GM12878 (cell line): ENCODE results near the gene ZMIZ1. TPM values are rescaled to one million over a fixed set of nuclear protein-coding genes. Genes with fewer than 3 reads are reported as not detected.
A peak's percentile ranks its signal among the peaks of the same experiment; 100 is the strongest.

Source experiments
- ATAC-seq: fragments of 200-7000 bp; cut with Tn5 transposase; 3 replicates; pipeline ENCODE4 v1.9.1; 2020; ENCODE audit warnings: mild to moderate bottlenecking, moderate library complexity
- BruUV-seq: library from RNA; stranded (reverse); fragments of 400-500 nt; replicated peaks from 2 replicates; lab custom pipeline; 2021; lab: Mats Ljungman, UMichigan
- CTCF ChIA-PET: fragments of 300-600 bp; sonication (Branson Sonifier 250); formaldehyde crosslinking; extraction: SDS; loops from one replicate; lab custom pipeline; 2021; ENCODE audit warnings: inconsistent platforms; lab: Yijun Ruan, JAX
- POLR2A ChIA-PET: fragments of 350-600 bp; formaldehyde crosslinking; extraction: SDS; loops from one replicate; lab custom pipeline; 2021; ENCODE audit warnings: inconsistent platforms; lab: Charles Lee
- RAD21 ChIA-PET: fragments of 300-600 bp; sonication (Branson Sonifier 250); formaldehyde crosslinking; loops from one replicate; lab custom pipeline; 2023; ENCODE audit warnings: antibody characterized with exemption; ENCODE audit not compliant: unreplicated experiment; lab: Charles Lee
- SMC1A ChIA-PET: fragments of 300-600 bp; sonication (Branson Sonifier 250); formaldehyde crosslinking; loops from one replicate; lab custom pipeline; 2023; ENCODE audit not compliant: unreplicated experiment, uncharacterized antibody; lab: Charles Lee
- DNase-seq: peaks from one replicate; pipeline ENCODE4 v3.0.0-alpha.2; 2011; ENCODE audit warnings: low read depth, low spot score
- FAIRE-seq: peaks from 3 replicates; lab custom pipeline; 2011; peaks lifted over from hg19 to GRCh38; lab: Jason Lieb, UNC
- H2AFZ ChIP-seq: 2 replicates; pipeline ENCODE4 v1.6.0; 2011; ENCODE audit warnings: low read depth, low read length, control low read depth; ENCODE audit not compliant: control insufficient read depth
- H3K27ac ChIP-seq: 2 replicates; pipeline ENCODE4 v1.5.1; 2011; ENCODE audit warnings: control low read depth; ENCODE audit not compliant: control insufficient read depth, insufficient read depth
- H3K27me3 ChIP-seq, 2 experiments: replicated peaks in 1 of 2; 2 replicates each; pipeline versions ENCODE4 v1.6.0 to v1.6.1; 2011; ENCODE audit warnings: low read length in 1 of 2; ENCODE audit not compliant: control insufficient read depth in 2 of 2, insufficient read depth in 2 of 2
- H3K36me3 ChIP-seq, 2 experiments: 2 replicates each; pipeline ENCODE4 v1.5.1; 2011; ENCODE audit warnings: low read length in 1 of 2; ENCODE audit not compliant: control insufficient read depth in 2 of 2, insufficient read depth in 2 of 2
- H3K4me1 ChIP-seq: 2 replicates; pipeline ENCODE4 v1.6.1; 2011; ENCODE audit warnings: mild to moderate bottlenecking, low read length, moderate library complexity, mixed read lengths; ENCODE audit not compliant: control insufficient read depth, insufficient read depth
- H3K4me2 ChIP-seq: 2 replicates; pipeline ENCODE4 v1.6.0; 2011; ENCODE audit warnings: control low read depth; ENCODE audit not compliant: control insufficient read depth, insufficient read depth
- H3K4me3 ChIP-seq: fragments of 200-600 bp; sonication (generic); 2 replicates; pipeline ENCODE4 v1.5.1; 2016
- H3K79me2 ChIP-seq: 2 replicates; pipeline ENCODE4 v1.6.0; 2011; ENCODE audit warnings: low read length; ENCODE audit not compliant: control insufficient read depth, insufficient read depth
- H3K9ac ChIP-seq: 2 replicates; pipeline ENCODE4 v1.8.0; 2011; ENCODE audit warnings: low read length, control low read depth, mixed read lengths; ENCODE audit not compliant: control insufficient read depth, insufficient read depth
- H3K9me3 ChIP-seq: replicated peaks from 3 replicates; pipeline ENCODE4 v1.5.1; 2011; ENCODE audit warnings: mild to moderate bottlenecking, low read length; ENCODE audit not compliant: control insufficient read depth, insufficient read depth
- H4K20me1 ChIP-seq: 2 replicates; pipeline ENCODE4 v1.6.0; 2011; ENCODE audit not compliant: control insufficient read depth, insufficient read depth
- ATF7 ChIP-seq: fragments of 450-650 bp; IDR thresholded peaks from 2 replicates; pipeline ENCODE4 v1.6.1; 2016; ENCODE audit warnings: low read depth, mild to moderate bottlenecking
- POLR2A ChIP-seq: IDR thresholded peaks from 2 replicates; pipeline ENCODE4 v1.6.1; 2011; ENCODE audit warnings: low read depth, mild to moderate bottlenecking, low read length
- POLR2AphosphoS5 ChIP-seq: IDR thresholded peaks from 2 replicates; pipeline ENCODE4 v1.6.1; 2011; ENCODE audit warnings: mild to moderate bottlenecking, low read length, inconsistent platforms
- POU2F2 ChIP-seq: IDR thresholded peaks from 3 replicates; pipeline ENCODE4 v1.6.1; 2011; ENCODE audit warnings: low read depth, mild to moderate bottlenecking, low read length, borderline replicate concordance
- WGBS: methylation state at CpG from one replicate; pipeline ENCODE4 v1.1.6; 2016; ENCODE audit warnings: low lambda C conversion rate; ENCODE audit not compliant: insufficient replicate concordance, insufficient coverage; ENCODE audit errors: missing lambda C conversion rate; 5-methylcytosine and 5-hydroxymethylcytosine counted together
- in situ Hi-C: fragments of 300-500 bp; cut with MboI; formaldehyde crosslinking; loops from 9 replicates; pipeline ENCODE4 v1.14.3; 2018; ENCODE audit warnings: mixed read lengths
- intact Hi-C: fragments of 100-400 bp; cut with micrococcal nuclease; formaldehyde crosslinking; loops from one replicate; pipeline ENCODE4 v1.14.2; 2022; ENCODE audit not compliant: unreplicated experiment
- polyA plus RNA-seq, 11 experiments: library from polyadenylated mRNA; depleted of rRNA in 4 of 11; unstranded in 6 of 11; stranded (reverse) in 5 of 11; fragments of >200 nt; fragmentation: Nextera tagmentation in 4 of 11; fragmentation: Illumina TruSeq in 1 of 11; extraction: Ambion mirVana in 4 of 11; extraction: Trizol in 1 of 11; gene quantifications; 1 replicate in 1 of 11; 2 replicates in 10 of 11; pipeline versions ENCODE4 v1.2.1 to v1.2.3, GENCODE V29; 2011 to 2016; ENCODE audit warnings: inconsistent platforms in 2 of 11, missing spikeins in 2 of 11, low read depth in 1 of 11
- total RNA-seq, 4 experiments: library from RNA; depleted of rRNA in 3 of 4; stranded (reverse); fragments of >200 nt in 3 of 4; fragmentation: Illumina TruSeq in 1 of 4; extraction: Trizol in 1 of 4; gene quantifications; 2 replicates each; pipeline versions ENCODE4 v1.2.1 to v1.2.3, GENCODE V29; 2013 to 2021
- TF ChIP-seq, protein P1 (sequence below): fragments of 450-650 bp; formaldehyde crosslinking; IDR thresholded peaks from 2 replicates; pipeline ENCODE4 v1.5.0; 2022; ENCODE audit warnings: mild to moderate bottlenecking, missing genetic modification characterization

ZMIZ1 gene
- total and polyA plus RNA-seq, 10 of the 15 experiments (the other 5 are each of a cell fraction or from before 2014, with no cell fraction given) = 3.1 to 82.3 (median 14.9) TPM

DNA sequence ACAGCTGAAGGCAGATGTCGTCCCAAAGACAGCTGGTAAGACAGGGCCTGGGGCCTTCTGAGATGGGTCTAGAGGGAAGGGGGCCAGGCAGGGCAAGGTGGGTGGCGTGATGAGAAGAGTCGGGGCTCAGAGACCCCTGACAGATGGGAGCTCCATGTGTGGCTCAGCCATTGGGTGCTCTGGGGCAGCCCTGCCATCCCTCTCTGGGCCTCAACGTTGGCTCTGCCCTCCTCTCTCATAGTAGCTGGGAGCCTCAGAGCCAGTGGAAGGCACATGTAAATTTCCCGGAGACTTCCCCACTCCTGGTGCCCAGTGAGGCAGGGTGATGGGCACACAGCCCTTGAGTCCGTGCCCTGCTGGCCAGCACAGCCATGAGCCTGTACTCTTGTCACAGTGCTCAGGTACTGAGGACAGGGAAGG lies 280.3 kb downstream of the ZMIZ1 start:
- WGBS = 62% methylated on average over 6 of the region's 6 CpGs
- ChIA-PET CTCF (interaction anchor here (0.6 to 5.4 kb wide), 9 partner anchors 10 to 103 kb away, joined by 3 to 27 read pairs (median 6); no protein-coding TSS in a partner anchor), RAD21 (interaction anchor here (1.0 to 4.6 kb wide), 5 partner anchors 18 to 107 kb away, joined by 3 to 36 read pairs (median 9); no protein-coding TSS in a partner anchor), SMC1A (interaction anchor here (0.8 to 3.2 kb wide), 10 partner anchors 14 to 104 kb away, joined by 3 to 10 read pairs (median 4); no protein-coding TSS in a partner anchor), POLR2A (interaction anchor here (0.6 to 2.2 kb wide), 4 partner anchors 18 to 118 kb away, joined by 5 to 13 read pairs (median 7); no protein-coding TSS in a partner anchor)
- in situ Hi-C loops (no loop called here), intact Hi-C loops (loop anchor here (2.0 kb wide), 1 partner anchor 106 kb away; no protein-coding TSS in a partner anchor)
- peak overlapping the region; percentile 96 for H3K9ac ChIP-seq
- H3K4me2 ChIP-seq = peak overlapping the region; percentile 95
- H3K4me1 ChIP-seq = peaks cover 17% of the 10 kb centered on the region
- H3K4me3 ChIP-seq = peak overlapping the region; percentile 84
- H3K9me3 ChIP-seq = no peaks in the 10 kb centered on the region
- H3K36me3 ChIP-seq = peaks cover 30 to 40% of the 10 kb centered on the region in 2 experiments
- FAIRE-seq = no peak
- no peak for ATAC-seq
- no peak for DNase-seq
- TF ChIP-seq, protein P1, sequence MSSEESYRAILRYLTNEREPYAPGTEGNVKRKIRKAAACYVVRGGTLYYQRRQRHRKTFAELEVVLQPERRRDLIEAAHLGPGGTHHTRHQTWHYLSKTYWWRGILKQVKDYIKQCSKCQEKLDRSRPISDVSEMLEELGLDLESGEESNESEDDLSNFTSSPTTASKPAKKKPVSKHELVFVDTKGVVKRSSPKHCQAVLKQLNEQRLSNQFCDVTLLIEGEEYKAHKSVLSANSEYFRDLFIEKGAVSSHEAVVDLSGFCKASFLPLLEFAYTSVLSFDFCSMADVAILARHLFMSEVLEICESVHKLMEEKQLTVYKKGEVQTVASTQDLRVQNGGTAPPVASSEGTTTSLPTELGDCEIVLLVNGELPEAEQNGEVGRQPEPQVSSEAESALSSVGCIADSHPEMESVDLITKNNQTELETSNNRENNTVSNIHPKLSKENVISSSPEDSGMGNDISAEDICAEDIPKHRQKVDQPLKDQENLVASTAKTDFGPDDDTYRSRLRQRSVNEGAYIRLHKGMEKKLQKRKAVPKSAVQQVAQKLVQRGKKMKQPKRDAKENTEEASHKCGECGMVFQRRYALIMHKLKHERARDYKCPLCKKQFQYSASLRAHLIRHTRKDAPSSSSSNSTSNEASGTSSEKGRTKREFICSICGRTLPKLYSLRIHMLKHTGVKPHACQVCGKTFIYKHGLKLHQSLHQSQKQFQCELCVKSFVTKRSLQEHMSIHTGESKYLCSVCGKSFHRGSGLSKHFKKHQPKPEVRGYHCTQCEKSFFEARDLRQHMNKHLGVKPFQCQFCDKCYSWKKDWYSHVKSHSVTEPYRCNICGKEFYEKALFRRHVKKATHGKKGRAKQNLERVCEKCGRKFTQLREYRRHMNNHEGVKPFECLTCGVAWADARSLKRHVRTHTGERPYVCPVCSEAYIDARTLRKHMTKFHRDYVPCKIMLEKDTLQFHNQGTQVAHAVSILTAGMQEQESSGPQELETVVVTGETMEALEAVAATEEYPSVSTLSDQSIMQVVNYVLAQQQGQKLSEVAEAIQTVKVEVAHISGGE (CRISPR knock-in tag) = no peak
- TF ChIP-seq POU2F2 (0 out of 3 replicates have a peak, but pooled peaks have one; percentile 18), POLR2A (0 out of 2 replicates have a peak, but pooled peaks have one; percentile 34), ATF7 (no peak), POLR2AphosphoS5 (0 out of 2 replicates have a peak, but pooled peaks have one; percentile 21)
- no peaks in the 10 kb centered on the region for H3K27me3 ChIP-seq
- no peak overlapping the region for H2AFZ ChIP-seq
- H3K27ac ChIP-seq = peak overlapping the region; percentile 92
- H4K20me1 ChIP-seq = no peaks in the 10 kb centered on the region; the same call in 1 of the 2 replicates
- H3K79me2 ChIP-seq = peaks cover 47% of the 10 kb centered on the region
- BruUV-seq = no TSS peak
